Measurements from ENCODE around the gene OPCML. TPM values are rescaled to one million over a fixed set of nuclear protein-coding genes. Genes with fewer than 3 reads are reported as not detected.

Gene OPCML
- total RNA-seq, 2 donors from 2014 or later: 0.60 to 1.3 TPM

GRCh38 chr11:132788816-132789325 lies 743.4 kb downstream of the OPCML start:
- DNase-seq (ENCODE audit: low spot score): no peak
- intact Hi-C loops (cut with DNase I): no loop called here

DNA sequence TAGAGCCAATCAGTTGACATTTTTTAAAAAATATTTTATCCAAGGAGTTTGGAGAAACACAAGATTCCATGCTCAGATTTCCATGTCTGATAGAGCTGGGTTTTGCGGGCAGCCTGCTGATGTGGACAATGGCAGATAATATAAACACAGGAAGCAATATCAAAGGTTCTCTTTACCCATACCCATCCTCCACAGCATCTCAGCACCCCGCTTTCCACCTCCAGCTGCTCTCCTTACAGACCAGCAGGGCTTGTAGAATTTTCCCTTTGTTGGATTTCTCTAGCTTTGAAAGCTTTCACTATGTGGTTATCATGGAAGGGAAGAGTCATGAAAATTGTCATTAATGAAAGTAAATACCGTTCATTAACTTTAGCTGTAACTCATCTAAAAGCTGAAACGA lies 746.4 kb downstream of the OPCML start:
- DNase-seq (ENCODE audit: low spot score): no peak
- intact Hi-C loops (cut with DNase I): no loop called here

- intact Hi-C loops (cut with DNase I): no loop called here
- DNase-seq (ENCODE audit: low spot score): no peak
Measured at GRCh38 chr11:132784441-132784840, 747.9 kb downstream of the OPCML start.

DNA sequence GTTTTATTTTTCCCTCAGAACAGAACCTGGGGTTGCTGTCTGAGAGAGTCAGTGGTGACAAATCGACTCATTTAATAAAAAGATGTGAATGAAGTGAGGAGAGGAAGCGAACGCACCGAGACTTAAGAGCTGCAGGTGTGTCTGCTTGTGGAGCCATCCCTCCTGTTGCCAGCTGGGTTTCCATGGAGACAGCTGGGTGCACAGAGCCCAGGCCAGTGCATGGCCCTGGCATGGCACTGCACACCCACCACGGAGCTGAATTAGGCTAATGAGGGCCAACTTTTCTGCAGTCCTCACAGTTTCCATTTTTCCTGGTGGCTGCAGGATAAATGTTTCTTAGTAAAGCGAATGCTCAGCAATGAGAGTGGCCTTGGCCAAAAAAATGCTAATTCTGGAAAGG lies 750.2 kb downstream of the OPCML start:
- intact Hi-C loops (cut with DNase I): no loop called here
- no peak for DNase-seq (ENCODE audit: low spot score)

DNA sequence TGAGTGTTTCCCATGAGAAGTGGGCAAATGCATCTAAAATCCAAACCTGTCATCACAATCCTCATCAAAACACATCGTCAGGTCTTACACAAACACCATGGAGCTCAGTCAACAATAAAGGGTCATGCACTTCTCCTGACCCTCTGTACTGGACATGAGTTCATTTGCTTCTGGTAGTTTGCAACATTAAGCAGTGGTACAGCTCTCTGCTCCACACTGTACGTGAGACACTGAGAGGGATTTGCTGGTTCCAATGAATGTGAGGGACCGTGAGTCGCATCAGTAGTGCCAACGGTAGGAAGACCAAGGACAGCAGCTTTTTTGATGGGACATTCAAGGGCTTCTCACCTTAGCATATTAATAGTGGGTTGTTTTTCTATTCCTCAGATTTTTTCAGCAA lies 752.3 kb downstream of the OPCML start:
- no peak for DNase-seq (ENCODE audit: low spot score)
- intact Hi-C loops (cut with DNase I): no loop called here

DNA sequence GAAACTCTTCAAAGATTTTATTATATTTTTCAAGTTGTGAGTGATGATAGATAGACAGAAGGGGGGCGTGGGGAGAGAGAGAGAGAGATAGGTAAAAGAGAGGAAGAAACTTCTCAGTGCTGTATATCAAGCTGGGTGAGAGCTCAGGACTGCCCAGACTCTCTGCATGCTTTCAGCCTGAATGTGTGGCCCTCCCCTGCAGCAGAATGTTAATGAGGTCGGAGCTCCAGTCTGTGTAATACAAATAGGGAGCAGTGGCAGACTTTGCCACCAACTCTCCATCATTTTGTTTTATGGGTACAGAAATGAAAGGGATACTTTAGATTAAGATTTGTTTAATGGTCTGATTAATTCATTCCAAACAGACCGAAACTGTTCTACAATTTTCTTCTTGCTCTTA lies 752.8 kb downstream of the OPCML start:
- intact Hi-C loops (cut with DNase I): no loop called here
- DNase-seq (ENCODE audit: low spot score): no peak

- no peak for DNase-seq (ENCODE audit: low spot score)
- intact Hi-C loops (cut with DNase I): no loop called here
Measured at GRCh38 chr11:132777067-132777975, 755.0 kb downstream of the OPCML start.

DNA sequence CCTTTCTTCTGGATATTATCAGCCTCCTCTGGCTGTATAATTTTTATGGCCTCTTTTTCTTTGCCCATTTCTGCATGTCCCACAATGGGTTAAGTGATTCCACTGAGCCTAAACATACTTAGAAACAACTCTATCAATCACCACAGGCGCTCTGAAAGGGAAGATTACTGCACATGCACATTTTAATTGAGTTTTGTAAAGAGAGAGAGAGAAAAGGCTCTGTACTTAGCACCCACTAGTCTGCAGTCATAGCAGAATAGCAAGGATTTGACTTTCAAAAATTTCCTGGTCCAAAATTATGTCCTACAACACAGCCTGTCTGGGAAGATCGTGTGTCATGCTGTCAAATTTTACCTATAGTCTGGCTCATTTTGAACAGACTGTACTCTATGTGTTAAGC lies 758.5 kb downstream of the OPCML start:
- DNase-seq (ENCODE audit: low spot score): no peak
- intact Hi-C loops (cut with DNase I): no loop called here

GRCh38 chr11:132772703-132773545 lies 759.4 kb downstream of the OPCML start:
- no peak for DNase-seq (ENCODE audit: low spot score)
- intact Hi-C loops (cut with DNase I): no loop called here

GRCh38 chr11:132771746-132772145 lies 760.6 kb downstream of the OPCML start:
- intact Hi-C loops (cut with DNase I): no loop called here
- no peak for DNase-seq (ENCODE audit: low spot score)

- no peak for DNase-seq (ENCODE audit: low spot score)
- intact Hi-C loops (cut with DNase I): no loop called here
Measured at GRCh38 chr11:132770829-132771530, 761.3 kb downstream of the OPCML start.

- no peak for DNase-seq (ENCODE audit: low spot score)
- intact Hi-C loops (cut with DNase I): no loop called here
Measured at GRCh38 chr11:132763503-132763902, 768.8 kb downstream of the OPCML start.

DNA sequence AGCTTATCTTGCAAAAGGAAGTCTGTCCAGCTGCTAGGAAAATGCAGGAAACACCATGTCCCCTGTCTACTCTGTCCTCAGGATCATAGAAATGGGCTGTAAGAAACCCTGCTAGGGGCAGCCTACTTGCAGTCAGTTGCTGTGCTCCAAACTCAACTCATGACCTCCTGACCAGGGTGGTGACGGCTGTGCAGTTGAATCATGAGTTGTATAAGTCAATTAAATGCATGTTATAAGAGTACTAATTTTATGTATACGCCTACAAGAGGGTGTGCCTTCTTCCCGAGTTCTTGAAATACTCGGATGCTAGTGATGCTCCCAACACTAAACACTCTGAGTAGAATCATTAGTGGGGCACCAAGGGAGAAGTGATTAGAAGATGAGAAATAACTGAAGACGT lies 776.4 kb downstream of the OPCML start:
- intact Hi-C loops (cut with DNase I): no loop called here
- DNase-seq (ENCODE audit: low spot score): no peak

GRCh38 chr11:132751516-132752250 lies 780.6 kb downstream of the OPCML start:
- intact Hi-C loops (cut with DNase I): loop anchor here in 1 of 2 donors (5.0 kb wide), 1 partner anchor 706 kb away; no protein-coding TSS in a partner anchor
- DNase-seq (ENCODE audit: low spot score): no peak

- DNase-seq (ENCODE audit: low spot score): no peak
- intact Hi-C loops (cut with DNase I): no loop called here
Measured at GRCh38 chr11:132746305-132746704, 786.0 kb downstream of the OPCML start.

DNA sequence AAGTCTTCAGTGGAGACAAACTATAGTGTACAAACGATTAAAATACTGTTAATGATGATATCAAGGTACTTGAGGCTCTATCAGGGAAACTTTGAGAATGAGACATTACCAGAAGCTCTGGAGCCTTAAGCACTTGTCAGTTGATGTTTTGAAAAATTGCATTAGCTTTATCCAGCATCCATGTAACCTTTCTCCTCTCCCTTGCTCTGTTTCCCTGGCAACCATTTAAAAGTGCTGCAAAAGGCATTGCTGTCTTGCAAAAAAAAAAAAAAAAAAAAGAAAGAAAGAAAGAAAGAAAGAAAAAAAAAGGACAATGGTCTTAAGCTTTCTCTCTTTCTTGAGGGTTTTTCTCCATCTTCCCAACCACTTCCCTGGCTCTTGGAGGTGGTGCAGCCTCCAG lies 787.0 kb downstream of the OPCML start:
- no peak for DNase-seq (ENCODE audit: low spot score)
- intact Hi-C loops (cut with DNase I): no loop called here

DNA sequence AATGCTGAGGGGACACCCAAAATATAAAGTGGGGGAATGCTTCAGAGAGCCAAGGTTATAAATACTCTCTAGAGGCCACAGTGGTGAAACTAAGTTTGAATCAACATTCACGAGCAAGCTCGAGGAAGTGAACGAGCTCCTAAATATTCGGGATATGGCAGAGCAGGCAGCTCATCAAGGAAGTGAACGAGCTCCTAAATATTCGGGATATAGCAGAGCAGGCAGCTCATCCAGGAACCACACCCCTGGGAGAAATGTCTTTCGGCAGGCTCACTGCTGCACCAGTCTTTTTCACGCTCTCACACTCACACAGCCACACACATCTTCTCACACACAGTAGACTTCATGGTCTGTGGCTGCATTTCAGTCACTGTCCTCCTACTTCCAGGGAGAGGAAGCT lies 787.5 kb downstream of the OPCML start:
- no peak for DNase-seq (ENCODE audit: low spot score)
- intact Hi-C loops (cut with DNase I): no loop called here

- DNase-seq (ENCODE audit: low spot score): no peak
- intact Hi-C loops (cut with DNase I): no loop called here
Measured at GRCh38 chr11:132743601-132744000, 788.7 kb downstream of the OPCML start.

DNA sequence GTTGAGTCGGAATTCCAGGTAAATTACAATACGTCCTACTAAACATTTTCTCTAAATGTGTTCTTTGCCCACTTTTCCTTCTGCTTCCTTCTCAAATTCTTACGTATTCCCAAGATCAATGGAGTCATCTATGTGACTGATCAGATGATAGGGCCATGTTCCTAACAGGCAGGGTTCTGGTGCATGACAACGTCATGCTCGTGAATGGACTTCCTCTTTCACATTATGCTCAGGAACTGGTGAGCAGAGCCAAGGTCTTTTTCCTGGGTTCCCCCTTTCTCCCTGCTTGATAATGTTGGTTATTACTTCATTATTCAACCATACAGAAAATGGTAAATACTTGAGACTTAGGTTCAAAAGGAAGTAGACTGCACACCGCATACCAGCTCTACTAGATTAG lies 789.4 kb downstream of the OPCML start:
- DNase-seq (ENCODE audit: low spot score): no peak
- intact Hi-C loops (cut with DNase I): no loop called here

All from posterior vena cava (tissue), 2 donors.